ENCODE measurements around the gene RPUSD1.

RPUSD1 gene

DNA sequence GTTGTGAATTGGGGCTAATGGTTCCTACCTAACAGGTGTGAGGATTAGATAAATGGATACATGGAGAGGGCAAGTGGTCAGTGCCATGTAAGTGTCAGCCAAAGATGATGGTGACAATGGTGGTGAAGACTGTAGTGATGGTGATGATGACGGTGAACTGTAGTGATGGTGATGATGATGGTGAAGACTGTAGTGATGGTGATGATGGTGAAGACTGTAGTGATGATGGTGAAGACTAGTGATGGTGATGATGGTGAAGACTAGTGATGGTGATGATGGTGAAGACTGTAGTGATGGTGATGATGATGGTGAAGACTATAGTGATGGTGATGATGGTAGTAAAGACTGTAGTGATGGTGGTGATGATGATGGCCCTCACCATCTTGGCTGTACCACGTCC, 30.4 kb upstream of the RPUSD1 start:
- DNase-seq (ENCODE audit: low read depth in 2 of 2), result no peak

DNA sequence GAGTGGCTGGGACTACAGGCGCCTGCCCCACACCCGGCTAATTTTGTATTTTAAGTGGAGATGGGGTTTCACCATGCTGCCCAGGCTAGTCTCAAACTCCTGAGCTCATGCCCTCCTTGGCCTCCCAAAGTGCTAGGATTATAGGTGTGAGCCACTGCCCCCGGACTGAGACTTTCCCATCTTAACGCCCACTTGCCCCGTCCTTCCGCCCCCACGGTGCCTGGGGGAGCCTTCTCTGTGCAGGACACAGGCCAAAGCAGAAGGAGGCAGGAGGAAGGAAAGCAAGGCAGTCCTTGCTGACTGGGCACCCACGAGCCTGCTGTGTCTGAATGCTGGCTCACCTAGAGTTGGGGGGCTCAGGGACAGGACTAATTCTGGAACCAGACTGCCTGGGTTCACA, 30.0 kb upstream of the RPUSD1 start:
- no peak for DNase-seq (ENCODE audit: low read depth in 2 of 2)

- no peak for DNase-seq (ENCODE audit: low read depth in 2 of 2)
Measured at GRCh38 chr16:817001-817906, 29.1 kb upstream of the RPUSD1 start.

DNA sequence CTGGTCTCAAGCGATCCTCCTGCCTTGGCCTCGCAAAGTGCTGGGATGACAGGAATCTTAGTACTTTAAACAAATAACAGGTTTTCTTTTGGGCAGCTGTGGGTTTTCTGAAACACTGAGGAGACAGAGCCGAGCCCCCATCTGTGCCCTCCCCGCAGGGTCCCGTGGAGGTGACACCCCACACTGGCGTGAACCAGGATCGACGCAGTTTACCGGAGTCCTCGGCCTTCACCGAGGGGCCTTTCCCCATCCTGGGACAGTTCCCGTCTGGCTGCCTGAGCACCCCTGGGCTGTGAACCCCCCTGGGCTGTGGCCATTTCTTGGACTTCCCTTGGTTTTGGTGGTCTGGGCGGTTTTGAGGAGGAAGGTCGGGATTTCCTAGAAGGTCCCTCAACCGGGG, 27.7 kb upstream of the RPUSD1 start:
- no peak for DNase-seq (ENCODE audit: low read depth in 2 of 2)

- DNase-seq (ENCODE audit: low read depth in 2 of 2), result no peak
Measured at GRCh38 chr16:814974-815373, 26.8 kb upstream of the RPUSD1 start.

DNA sequence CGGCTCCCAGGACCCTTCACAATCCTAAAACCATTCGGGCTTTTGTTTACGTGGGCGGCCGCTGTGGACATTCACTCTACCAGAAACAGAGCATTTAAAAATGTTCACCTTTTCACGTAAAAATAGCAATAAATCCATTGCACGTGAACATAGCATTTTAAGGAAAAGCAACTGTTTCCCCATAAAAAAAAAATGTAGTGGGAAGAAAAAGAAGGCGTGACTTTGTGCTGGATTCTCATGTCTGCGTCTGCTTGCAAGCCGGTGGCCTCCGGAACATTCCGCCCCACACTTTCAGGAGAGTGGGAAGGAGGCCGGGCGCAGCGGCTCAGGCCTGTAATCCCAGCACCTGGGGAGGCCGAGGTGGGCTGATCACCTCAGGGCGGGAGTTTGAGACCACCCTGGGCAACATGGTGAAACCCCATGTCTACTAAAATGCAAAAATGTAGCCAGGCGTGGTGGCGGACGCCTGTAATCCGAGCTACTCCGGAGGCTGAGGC, 25.8 kb upstream of the RPUSD1 start:
- no peak for DNase-seq (ENCODE audit: low read depth in 2 of 2)

DNA sequence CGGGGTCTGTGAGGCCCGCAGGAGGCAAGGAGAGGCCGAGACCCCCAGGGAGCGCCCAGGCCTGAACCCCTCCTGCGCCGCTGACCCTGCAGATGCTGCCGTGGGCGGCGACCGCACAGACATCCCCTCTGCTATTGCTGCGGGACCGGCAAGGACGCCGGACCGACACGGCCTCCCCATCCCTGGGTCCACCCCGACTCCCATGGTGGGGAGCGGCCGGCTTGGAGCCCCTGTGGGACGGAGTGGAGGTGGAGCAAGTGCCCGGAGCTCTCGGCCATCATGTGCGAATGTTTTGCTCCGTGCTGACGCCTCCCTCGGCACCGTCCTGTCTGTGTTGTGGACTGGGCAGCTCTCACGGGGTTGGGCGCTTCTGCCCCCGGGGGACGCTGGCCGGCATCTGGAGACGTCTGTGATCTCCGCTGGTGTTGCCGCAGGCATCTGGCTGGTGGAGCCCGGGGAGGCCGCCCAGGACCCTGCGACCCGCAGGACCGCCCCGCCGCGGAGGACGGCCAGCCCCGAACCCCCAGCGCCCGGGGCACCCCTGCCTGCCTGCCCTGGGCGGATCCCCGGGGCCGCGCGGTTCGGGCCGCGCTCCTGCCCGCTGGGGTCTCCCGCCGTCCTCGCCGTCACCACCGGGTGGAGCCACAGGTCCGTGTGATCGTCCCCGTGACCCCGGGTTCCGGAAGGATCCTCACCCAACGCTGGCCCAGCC, 25.2 kb upstream of the RPUSD1 start:
- DNase-seq (ENCODE audit: low read depth in 2 of 2), result peak in 1 of 2 donors; percentile 26

- DNase-seq (ENCODE audit: low read depth in 2 of 2), result no peak
Measured at GRCh38 chr16:808085-808386, 19.9 kb upstream of the RPUSD1 start.

- peak; percentile 67 to 86 for DNase-seq (ENCODE audit: low read depth in 2 of 2)
Measured at GRCh38 chr16:807347-808084, 19.3 kb upstream of the RPUSD1 start.

- DNase-seq (ENCODE audit: low read depth in 2 of 2), result no peak
Measured at GRCh38 chr16:805474-805873, 17.3 kb upstream of the RPUSD1 start.

GRCh38 chr16:804193-805048, 16.2 kb upstream of the RPUSD1 start:
- no peak for DNase-seq (ENCODE audit: low read depth in 2 of 2)

- DNase-seq (ENCODE audit: low read depth in 2 of 2), result no peak
Measured at GRCh38 chr16:803754-804080, 15.5 kb upstream of the RPUSD1 start.

DNA sequence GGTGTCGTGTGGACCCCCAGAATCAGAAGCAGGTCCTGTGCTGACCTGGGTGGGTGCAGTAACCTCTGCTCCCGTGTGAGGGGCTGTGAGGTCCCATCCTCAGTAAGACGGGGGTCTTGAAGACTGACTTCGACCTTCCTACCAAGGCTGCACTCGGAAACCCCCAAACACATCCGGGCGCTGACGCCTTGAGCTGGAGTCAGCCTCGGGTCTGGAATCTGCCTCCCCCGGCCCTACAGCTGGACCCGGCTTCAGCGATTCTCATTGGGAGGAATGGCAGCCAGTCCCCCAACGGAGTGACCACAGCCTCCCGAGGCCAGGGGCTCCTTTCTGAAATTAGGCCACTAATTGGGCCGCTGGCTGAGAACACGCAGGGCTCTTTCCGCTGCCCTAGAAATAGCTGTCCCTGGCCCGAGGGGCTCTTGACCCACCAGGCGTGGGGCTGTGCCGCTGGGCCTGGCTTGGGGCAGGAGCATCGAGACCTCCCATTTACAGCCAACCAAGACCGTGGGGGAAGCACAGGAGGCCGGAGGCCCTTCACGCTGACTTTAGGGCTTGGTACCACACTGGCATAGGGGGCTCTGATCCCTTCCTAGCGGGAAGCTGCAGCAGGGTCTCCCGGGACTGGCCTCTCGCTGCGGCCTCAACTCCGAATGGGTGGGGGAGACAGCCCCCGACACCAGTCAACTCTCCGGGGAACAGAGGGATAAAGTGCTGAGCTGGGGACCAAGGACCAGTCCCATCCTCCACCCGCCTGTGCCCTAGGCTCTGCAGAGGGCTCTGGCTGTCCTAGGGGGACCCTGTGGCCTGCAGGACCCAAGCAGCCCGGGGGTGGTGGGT, 15.0 kb upstream of the RPUSD1 start:
- DNase-seq (ENCODE audit: low read depth in 2 of 2), result no peak

DNA sequence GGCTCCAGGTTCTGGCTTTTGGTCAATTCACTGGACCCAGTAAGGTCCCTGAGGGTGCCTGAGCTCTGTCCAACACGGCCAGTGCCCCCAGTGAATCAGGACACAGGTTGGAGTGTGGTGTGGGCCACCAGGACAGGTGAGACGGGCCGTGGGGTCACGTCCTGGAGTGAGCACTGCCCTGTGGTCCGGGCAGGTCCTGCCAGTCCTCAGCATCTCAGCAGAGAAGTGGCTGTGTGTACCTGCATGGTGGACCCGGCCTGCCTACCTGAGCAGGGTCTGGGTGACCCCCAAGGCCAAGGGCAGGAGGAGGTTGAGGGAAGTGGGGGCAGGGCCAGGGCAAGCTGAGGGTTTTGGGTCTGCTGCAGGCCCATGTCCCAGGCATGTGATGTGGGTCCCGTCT, 14.3 kb upstream of the RPUSD1 start:
- no peak for DNase-seq (ENCODE audit: low read depth in 2 of 2)

GRCh38 chr16:801584-802363, 13.6 kb upstream of the RPUSD1 start:
- DNase-seq (ENCODE audit: low read depth in 2 of 2), result no peak

DNA sequence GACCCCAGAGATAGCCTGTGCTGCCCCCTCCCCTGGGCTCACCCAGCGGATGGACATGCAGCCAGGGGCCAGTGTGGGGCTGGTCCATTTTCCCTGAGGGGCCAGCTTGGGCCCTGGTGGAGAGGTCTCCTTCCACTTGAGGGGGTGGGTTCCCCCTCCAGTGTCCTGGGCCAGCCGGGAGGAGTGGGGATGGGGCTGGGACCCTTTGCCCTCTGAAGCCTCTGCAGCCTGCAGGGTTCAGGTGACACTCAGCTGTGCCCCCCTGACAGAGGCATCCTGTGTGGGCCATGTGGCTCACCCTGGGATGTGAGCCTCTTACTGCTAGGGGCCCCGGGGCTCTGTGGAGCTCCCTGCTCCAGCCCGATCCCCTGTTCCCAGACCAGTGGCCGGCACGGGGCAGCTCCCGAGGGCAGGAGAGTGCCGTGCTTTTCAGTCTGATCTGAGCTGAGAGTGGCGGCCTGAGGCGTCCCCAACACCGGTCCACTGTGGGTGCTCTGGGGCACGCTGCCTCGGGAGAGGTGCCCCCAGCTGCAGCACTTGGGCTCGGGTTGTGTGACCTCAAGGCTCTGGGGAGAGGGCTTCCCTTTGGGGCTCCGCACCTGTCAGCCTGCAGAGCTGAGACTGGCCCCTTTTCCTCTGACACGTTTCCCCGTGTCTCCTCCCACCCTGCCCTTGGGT, 12.8 kb upstream of the RPUSD1 start:
- no peak for DNase-seq (ENCODE audit: low read depth in 2 of 2)

- DNase-seq (ENCODE audit: low read depth in 2 of 2), result no peak
Measured at GRCh38 chr16:799948-800833, 12.0 kb upstream of the RPUSD1 start, which contains the start of gene GNG13. Gene GNG13, minus strand, starts transcription at chr16:800734. Its CDS starts 1,657 bp downstream, at chr16:799077.
